ENCODE data around the gene CCDC27.

GRCh38 chr1:3741566-3742438 is 10.4 kb upstream of the CCDC27 start:
- TF ChIP-seq, protein P1, sequence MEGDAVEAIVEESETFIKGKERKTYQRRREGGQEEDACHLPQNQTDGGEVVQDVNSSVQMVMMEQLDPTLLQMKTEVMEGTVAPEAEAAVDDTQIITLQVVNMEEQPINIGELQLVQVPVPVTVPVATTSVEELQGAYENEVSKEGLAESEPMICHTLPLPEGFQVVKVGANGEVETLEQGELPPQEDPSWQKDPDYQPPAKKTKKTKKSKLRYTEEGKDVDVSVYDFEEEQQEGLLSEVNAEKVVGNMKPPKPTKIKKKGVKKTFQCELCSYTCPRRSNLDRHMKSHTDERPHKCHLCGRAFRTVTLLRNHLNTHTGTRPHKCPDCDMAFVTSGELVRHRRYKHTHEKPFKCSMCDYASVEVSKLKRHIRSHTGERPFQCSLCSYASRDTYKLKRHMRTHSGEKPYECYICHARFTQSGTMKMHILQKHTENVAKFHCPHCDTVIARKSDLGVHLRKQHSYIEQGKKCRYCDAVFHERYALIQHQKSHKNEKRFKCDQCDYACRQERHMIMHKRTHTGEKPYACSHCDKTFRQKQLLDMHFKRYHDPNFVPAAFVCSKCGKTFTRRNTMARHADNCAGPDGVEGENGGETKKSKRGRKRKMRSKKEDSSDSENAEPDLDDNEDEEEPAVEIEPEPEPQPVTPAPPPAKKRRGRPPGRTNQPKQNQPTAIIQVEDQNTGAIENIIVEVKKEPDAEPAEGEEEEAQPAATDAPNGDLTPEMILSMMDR (IDR thresholded peaks at IDR 0.05), result no peak
- TF ChIP-seq EZH2 (IDR thresholded peaks at IDR 0.05; ENCODE audit: borderline replicate concordance, insufficient read depth, low read depth, low read length, poor library complexity, severe bottlenecking), result no peak
